Activated T-cell treated with anti-CD3 and anti-CD28 coated beads, Interleukin-2, amount 50 U/mL, for 24 hours (primary cell): ENCODE measurements around the gene GOLGA3.
"Not testable (repeated sequence)": the region's sequence is repeated elsewhere in the genome, so short reads cannot be mapped to it uniquely, and the experiment has no call there.

Experiments used
- DNase-seq: peaks from one replicate; pipeline ENCODE4 v3.0.0-alpha.2; 2020
- H3K27ac Mint-ChIP-seq: 2 replicates; pipeline ENCODE4 v1.8.0; 2020; ENCODE audit warnings: mild to moderate bottlenecking, mixed read lengths
- H3K27me3 Mint-ChIP-seq: 2 replicates; pipeline ENCODE4 v1.8.0; 2020; ENCODE audit warnings: mixed read lengths
- H3K36me3 Mint-ChIP-seq: 2 replicates; pipeline ENCODE4 v1.8.0; 2020; ENCODE audit warnings: low read depth, mixed read lengths
- H3K4me1 Mint-ChIP-seq: 2 replicates; pipeline ENCODE4 v1.8.0; 2020; ENCODE audit warnings: low read depth, mixed read lengths
- H3K4me3 Mint-ChIP-seq: 2 replicates; pipeline ENCODE4 v1.8.0; 2020; ENCODE audit warnings: mild to moderate bottlenecking, moderate library complexity, mixed read lengths
- H3K9me3 Mint-ChIP-seq: 2 replicates; pipeline ENCODE4 v1.8.0; 2020; ENCODE audit warnings: mixed read lengths

The GOLGA3 gene

DNA sequence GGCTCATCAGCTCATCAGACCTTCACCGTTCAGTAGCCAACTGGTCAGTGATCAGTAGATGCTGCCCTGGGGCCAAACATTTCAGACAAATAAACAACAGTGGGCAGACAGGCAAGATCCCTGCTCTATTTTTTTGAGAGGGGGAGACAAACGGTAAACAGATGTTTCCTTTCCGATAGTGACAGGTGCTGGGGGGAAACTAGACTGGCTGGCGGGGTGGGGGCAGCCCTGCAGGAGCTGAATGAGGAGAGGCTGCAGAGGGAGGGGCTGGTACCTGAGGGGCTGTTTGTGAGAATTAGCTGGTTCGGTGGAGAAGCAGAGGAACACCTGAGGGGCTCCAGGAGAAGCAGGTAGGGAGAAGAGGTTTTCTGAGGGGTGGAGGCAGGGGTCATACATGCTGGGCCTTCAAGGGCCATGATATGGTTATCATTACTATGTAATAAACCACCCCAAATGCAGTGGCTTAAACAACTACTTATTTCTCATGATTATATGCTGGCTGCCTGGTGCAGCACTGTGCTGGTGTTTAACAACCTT, 8.2 kb upstream of the GOLGA3 start:
- Mint-ChIP-seq H3K27me3 (no peaks in the 10 kb centered on the region), H3K4me1 (peaks cover 32% of the 10 kb centered on the region), H3K9me3 (no peaks in the 10 kb centered on the region), H3K36me3 (peaks cover 65% of the 10 kb centered on the region), H3K4me3 (peak overlapping the region; percentile 36), H3K27ac (peak overlapping the region; percentile 70)
- no peak for DNase-seq

DNA sequence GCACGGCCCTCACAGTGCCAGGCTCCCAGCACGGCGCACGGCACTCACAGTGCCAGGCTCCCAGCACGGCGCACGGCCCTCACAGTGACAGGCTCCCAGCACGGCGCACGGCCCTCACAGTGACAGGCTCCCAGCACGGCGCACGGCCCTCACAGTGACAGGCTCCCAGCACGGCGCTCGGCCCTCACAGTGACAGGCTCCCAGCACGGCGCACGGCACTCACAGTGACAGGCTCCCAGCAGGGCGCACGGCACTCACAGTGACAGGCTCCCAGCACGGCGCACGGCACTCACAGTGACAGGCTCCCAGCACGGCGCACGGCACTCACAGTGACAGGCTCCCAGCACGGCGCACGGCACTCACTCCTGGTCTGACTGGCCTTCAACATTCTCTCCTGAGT, 7.6 kb upstream of the GOLGA3 start:
- not testable (repeated sequence) for H3K9me3 Mint-ChIP-seq, H3K27me3 Mint-ChIP-seq, DNase-seq
- H3K36me3 Mint-ChIP-seq: peaks cover 64% of the 10 kb centered on the region
- H3K4me1 Mint-ChIP-seq: peaks cover 32% of the 10 kb centered on the region
- H3K27ac Mint-ChIP-seq: peak overlapping the region; percentile 70
- peak overlapping the region; percentile 26 for H3K4me3 Mint-ChIP-seq

DNA sequence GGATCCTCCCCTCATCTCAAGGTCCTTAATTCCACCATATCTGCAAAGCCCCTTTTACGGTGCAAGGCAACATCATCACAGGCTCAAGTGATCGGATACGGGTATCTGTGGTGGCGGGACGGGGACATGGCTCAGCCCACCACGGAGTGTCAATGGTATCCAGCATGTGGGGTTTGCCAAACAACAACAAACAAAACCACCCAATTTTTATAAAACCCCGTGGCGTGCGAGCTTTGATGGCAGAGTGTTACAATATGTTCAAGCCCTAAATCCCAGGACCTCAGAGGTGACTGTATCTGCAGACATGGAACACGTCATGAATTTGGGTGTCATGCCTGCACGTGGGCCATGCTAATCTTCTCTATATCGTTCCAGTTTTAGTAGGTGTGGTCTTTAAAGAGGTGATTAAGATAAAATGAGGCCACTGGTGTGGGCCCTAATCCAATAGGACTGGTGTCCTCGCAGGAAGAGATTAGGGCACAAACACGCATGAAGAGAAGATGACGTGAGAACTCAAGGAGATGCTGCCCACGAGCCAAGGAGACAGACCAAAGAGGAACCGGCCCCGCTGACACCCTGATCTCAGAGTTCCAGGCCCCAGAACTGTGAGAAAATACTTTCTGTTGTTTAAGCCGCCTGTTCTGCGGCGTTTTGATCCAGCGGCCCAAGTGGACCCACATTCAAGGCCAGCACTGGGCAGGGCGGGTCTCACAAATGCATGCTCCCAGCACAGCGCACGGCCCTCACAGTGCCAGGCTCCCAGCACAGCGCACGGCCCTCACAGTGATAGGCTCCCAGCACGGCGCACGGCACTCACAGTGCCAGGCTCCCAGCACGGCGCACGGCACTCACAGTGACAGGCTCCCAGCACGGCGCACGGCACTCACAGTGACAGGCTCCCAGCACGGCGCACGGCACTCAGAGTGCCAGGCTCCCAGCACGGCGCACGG, 6.7 kb upstream of the GOLGA3 start:
- Mint-ChIP-seq H3K36me3 (peaks cover 58% of the 10 kb centered on the region), H3K4me3 (peak overlapping the region; percentile 27), H3K9me3 (no peaks in the 10 kb centered on the region), H3K27ac (peak overlapping the region; percentile 94), H3K27me3 (no peaks in the 10 kb centered on the region), H3K4me1 (peaks cover 32% of the 10 kb centered on the region)
- no peak for DNase-seq

DNA sequence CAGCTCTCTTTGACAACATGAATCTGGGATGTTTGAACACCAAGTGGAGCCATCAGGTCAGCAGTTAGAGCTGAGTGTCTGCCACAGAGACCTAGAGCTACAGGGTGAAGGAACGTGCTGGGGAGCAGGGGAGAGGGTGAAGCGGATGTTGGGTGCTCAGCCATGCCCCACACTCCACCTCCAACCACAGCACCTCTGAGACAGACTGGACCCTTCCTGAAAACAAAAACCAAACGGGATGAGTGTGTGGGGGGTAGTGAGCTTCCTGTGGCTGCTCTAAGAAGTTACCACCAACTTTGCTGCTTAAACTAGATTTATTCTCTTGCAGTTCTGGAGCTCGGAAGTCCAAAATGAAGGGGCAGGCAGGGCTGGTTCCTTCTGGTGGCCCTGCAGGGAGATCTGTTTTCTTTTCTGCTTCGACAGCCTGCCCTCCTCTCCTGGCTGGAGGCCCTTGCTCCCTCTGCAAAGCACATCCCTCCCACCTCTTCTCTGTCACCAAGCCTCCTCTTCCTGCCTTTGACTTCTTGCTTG, 5.6 kb upstream of the GOLGA3 start:
- Mint-ChIP-seq H3K9me3 (no peaks in the 10 kb centered on the region), H3K4me1 (peaks cover 38% of the 10 kb centered on the region), H3K36me3 (peaks cover 52% of the 10 kb centered on the region), H3K27ac (peak overlapping the region; percentile 94), H3K27me3 (no peaks in the 10 kb centered on the region), H3K4me3 (peak overlapping the region; percentile 46)
- no peak for DNase-seq

DNA sequence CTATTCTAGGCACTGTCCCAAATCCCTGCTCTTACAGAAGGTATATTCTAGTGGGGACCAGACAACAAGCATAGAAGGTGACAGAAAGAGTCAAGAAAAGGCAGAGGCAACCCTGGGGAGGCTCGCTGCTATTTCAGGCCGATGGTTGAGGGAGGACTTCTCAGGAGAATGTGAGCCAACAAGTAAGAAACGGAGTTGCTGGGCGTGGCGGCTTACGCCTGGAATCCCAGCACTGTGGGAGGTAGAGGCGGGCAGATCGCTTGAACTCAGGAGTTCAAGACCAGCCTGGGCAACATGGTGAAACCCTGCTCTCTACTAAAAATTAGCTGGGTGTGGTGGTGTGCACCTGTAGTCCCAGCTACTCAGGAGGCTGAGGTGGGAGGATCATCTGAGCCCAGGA, 4.7 kb upstream of the GOLGA3 start:
- peak overlapping the region; percentile 94 for H3K27ac Mint-ChIP-seq
- H3K9me3 Mint-ChIP-seq: no peaks in the 10 kb centered on the region
- H3K36me3 Mint-ChIP-seq: peaks cover 48% of the 10 kb centered on the region
- no peak overlapping the region for H3K4me3 Mint-ChIP-seq
- H3K4me1 Mint-ChIP-seq: peaks cover 41% of the 10 kb centered on the region
- DNase-seq: no peak
- no peaks in the 10 kb centered on the region for H3K27me3 Mint-ChIP-seq

DNA sequence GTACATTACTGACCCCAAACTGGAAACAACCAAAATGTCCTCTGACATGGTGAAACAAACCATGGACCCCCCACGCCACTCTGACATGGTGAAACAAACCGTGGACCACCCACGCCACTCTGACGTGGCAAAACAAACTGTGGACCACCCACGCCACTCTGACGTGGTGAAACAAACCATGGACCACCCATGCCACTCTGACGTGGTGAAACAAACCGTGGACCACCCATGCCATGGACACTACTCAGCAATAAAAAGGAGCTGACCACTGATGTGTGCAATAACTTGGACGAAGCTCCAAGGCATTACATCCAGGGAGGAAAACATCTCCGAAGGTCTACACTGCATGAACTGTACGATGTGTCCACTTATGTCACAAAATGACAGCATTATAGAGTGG, 3.1 kb upstream of the GOLGA3 start:
- peaks cover 47% of the 10 kb centered on the region for H3K4me1 Mint-ChIP-seq
- no peak for DNase-seq
- H3K9me3 Mint-ChIP-seq: no peaks in the 10 kb centered on the region
- H3K4me3 Mint-ChIP-seq: no peak overlapping the region
- no peaks in the 10 kb centered on the region for H3K27me3 Mint-ChIP-seq
- no peak overlapping the region for H3K27ac Mint-ChIP-seq
- peaks cover 56% of the 10 kb centered on the region for H3K36me3 Mint-ChIP-seq

DNA sequence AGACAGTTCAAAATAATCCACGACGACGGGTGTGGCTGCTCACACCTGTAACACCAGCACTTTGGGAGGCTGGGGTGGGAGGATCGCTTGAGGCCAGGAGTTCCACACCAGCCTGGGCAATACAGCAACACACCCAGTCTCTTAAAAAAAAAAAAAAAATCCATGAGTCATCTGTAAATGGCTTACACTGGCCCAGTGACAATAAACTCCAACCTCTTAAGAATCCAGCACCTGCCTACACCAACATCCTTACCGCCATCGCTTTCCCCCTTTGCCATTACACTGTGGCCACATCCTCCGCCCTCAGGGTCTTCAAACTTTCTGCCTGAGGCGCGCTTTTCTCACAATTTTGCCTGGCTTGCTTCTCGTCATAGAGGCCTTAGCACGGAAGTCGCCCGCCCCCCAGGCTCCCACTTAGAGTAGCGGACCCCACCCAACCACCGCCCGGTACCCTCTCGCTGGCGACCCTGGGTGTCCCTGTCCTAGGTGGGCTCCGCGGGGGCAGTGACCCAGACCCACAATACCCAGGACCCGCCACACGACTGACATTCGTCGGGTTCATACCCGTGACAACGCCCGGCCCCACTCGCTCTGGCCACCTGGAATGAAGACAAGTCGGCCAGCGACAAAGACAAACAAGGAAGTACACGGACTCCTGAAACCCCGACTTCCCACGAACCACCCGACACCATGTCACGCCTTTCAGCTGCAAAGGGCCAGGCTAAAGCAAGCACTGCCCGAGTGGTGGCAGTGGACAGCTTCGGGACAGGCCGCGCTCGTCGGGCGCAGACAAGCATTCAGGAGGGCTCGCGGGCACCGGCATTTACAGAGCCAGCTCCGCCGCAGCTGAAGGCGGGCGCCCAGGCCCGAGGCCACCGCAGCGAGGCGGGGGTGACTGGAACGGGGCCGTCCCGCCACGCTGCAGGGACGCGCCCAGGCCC, 636 bp downstream of the GOLGA3 start:
- Mint-ChIP-seq H3K9me3 (no peaks in the 10 kb centered on the region), H3K4me3 (peak overlapping the region; percentile 93), H3K4me1 (peaks cover 53% of the 10 kb centered on the region), H3K27me3 (no peaks in the 10 kb centered on the region), H3K27ac (peak overlapping the region; percentile 95), H3K36me3 (peaks cover 73% of the 10 kb centered on the region)
- peak; percentile 65 for DNase-seq

DNA sequence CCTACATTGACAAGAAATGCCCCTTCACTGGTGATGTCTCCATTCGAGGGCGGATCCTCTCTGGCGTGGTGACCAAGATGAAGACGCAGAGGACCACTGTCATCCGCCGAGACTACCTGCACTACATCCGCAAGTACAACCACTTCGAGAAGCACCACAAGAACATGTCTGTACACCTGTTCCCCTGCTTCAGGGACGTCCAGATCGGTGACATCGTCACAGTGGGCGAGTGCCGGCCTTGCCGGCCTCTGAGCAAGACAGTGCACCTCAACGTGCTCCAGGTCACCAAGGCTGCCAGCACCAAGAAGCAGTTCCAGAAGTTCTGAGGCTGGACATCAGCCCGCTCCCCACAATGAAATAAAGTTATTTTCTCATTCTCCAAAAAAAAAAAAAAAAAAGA, 2.8 kb downstream of the GOLGA3 start:
- H3K36me3 Mint-ChIP-seq: peaks cover 75% of the 10 kb centered on the region
- no peak overlapping the region for H3K27ac Mint-ChIP-seq
- DNase-seq: no peak
- H3K9me3 Mint-ChIP-seq: no peaks in the 10 kb centered on the region
- H3K4me1 Mint-ChIP-seq: peaks cover 57% of the 10 kb centered on the region
- no peaks in the 10 kb centered on the region for H3K27me3 Mint-ChIP-seq
- H3K4me3 Mint-ChIP-seq: no peak overlapping the region

DNA sequence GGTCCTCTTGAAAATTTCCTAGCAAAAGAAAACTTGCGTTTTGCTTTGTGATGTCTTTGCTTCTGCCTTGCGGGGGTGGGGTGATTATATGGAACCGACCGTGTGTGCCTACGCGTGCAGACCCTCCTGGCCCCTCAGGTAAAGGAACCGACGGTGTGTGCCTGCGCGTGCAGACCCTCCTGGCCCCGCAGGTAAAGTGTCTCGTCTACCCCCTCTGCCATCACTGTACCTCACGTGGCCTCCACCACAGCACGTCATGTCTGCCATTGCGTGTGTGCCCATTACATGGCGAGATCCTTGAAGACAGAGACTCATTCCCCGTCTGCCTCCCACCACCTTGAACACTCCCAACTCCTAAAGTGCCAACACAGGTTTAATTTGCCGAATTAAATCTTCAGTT, 3.6 kb downstream of the GOLGA3 start:
- Mint-ChIP-seq H3K27me3 (no peaks in the 10 kb centered on the region), H3K4me3 (no peak overlapping the region), H3K27ac (peak overlapping the region; percentile 50), H3K36me3 (peaks cover 82% of the 10 kb centered on the region), H3K4me1 (peaks cover 57% of the 10 kb centered on the region), H3K9me3 (no peaks in the 10 kb centered on the region)
- DNase-seq: no peak

DNA sequence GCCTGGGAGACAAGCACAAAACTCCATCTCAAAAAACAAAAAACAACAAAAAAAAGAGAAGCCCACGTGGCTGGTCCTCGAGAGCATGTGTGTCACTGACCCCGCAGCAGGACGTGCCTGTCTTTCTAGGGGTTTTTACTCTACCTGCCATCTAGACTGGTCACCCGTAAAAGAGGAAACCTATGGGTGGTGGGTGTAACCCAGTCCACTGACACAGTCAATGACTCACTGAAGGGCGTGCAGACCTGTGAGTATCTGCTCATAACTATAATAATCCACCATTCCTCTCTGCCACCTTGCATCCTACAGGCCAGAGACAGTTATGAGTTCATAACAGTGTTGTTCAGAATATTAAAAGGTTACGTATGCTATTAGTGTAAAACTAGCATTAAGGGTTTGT, 4.6 kb downstream of the GOLGA3 start:
- H3K9me3 Mint-ChIP-seq: no peaks in the 10 kb centered on the region
- no peaks in the 10 kb centered on the region for H3K27me3 Mint-ChIP-seq
- H3K4me1 Mint-ChIP-seq: peaks cover 57% of the 10 kb centered on the region
- no peak for DNase-seq
- no peak overlapping the region for H3K27ac Mint-ChIP-seq
- H3K4me3 Mint-ChIP-seq: no peak overlapping the region
- H3K36me3 Mint-ChIP-seq: peaks cover 85% of the 10 kb centered on the region

DNA sequence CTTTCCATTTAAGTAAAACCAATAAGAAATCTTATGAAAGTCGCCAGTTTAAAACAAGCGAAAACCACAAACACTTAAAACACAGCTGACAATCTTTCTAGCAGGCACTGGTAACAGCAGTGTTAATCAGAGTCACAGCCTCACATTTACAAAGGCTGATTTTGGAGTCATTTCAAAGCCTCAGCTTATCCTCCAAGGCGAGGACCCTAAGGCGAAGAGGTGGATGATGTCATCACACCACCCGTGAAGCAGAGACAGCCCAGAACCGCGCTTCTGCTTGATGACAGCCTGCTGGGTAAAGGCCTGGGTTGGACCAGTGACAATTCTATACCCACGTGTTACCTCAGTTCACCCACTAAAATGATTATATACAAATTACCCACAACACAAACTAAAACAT, 10.1 kb downstream of the GOLGA3 start:
- Mint-ChIP-seq H3K4me3 (no peak overlapping the region), H3K36me3 (peaks cover 78% of the 10 kb centered on the region), H3K4me1 (peaks cover 25% of the 10 kb centered on the region), H3K27me3 (no peaks in the 10 kb centered on the region), H3K9me3 (no peaks in the 10 kb centered on the region), H3K27ac (peak overlapping the region; percentile 71)
- DNase-seq: no peak

DNA sequence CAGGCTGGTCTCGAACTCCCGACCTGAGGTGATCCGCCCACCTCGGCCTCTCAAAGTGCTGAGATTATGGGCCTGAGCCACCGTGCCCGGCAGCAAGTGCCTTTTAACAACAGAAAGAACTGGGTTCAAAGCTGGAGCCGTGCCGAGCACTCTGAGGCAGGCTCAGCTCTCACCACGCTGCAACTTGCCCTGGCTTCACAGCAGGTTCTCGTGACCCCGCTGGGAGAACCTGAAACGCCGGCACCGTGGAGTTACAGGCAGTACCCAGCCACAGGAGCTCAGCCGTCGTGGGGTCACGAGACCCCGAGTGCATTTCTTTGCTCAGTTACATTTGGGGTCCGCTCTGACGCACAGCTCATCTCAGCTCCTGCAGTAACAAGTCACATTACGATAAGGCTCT, 14.4 kb downstream of the GOLGA3 start:
- peaks cover 26% of the 10 kb centered on the region for H3K4me1 Mint-ChIP-seq
- no peaks in the 10 kb centered on the region for H3K27me3 Mint-ChIP-seq
- H3K27ac Mint-ChIP-seq: no peak overlapping the region
- no peak for DNase-seq
- no peak overlapping the region for H3K4me3 Mint-ChIP-seq
- no peaks in the 10 kb centered on the region for H3K9me3 Mint-ChIP-seq
- peaks cover 80% of the 10 kb centered on the region for H3K36me3 Mint-ChIP-seq

DNA sequence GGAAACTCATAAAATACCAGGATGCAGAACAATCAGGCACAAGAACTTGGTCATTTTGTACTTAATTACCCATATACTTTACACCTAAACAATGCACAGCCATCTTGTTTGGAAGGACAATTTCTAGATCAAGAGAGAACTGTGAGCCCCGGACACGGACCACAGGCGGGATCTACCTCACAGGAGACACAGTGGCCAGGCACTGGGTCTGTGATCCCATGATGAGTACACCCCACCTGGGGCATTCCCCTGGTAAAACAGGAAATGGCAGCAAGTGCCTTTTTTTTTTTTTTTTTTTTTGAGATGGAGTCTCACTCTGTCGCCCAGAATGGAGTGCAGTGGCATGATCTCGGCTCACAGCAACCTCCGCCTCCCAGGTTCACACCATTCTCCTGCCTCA, 15.2 kb downstream of the GOLGA3 start:
- H3K4me1 Mint-ChIP-seq: peaks cover 22% of the 10 kb centered on the region
- H3K9me3 Mint-ChIP-seq: no peaks in the 10 kb centered on the region
- no peak for DNase-seq
- H3K27me3 Mint-ChIP-seq: no peaks in the 10 kb centered on the region
- no peak overlapping the region for H3K4me3 Mint-ChIP-seq
- peaks cover 79% of the 10 kb centered on the region for H3K36me3 Mint-ChIP-seq
- H3K27ac Mint-ChIP-seq: peak overlapping the region; percentile 44

DNA sequence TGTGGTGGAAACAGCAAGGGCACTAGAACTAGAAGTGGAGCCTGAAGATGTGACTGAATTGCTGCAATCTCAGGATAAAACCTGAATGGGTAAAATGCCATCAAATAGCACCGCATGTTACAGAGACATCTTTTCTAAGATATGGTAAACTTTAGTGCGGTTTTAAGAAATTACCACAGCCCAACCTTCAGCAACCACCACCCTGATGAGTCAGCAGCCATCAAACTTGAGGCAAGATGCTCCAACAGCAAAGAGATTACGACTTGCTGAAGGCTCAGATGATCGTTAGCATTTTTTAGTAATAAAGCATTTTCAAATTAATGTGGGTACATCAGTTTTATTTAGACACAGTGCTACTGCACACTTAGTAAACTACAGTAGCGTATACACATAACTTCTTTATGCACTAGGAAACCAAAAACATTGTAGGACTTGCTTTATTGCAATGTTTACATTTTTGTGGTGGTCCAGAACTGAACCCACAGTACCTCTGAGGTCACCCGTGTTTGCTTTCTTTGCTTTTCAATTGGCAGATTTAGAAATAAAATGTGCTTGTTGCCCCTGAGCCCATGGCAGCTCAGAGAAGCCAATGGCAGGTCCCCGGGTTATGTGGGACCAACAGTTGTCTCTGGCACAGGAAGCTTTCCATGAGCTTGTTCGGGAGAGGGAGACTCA, 15.9 kb downstream of the GOLGA3 start:
- no peak for DNase-seq
- Mint-ChIP-seq H3K9me3 (no peaks in the 10 kb centered on the region), H3K4me1 (peaks cover 24% of the 10 kb centered on the region), H3K27me3 (no peaks in the 10 kb centered on the region), H3K4me3 (no peak overlapping the region), H3K27ac (peak overlapping the region; percentile 44), H3K36me3 (peaks cover 80% of the 10 kb centered on the region)
